Prostate gland (tissue), 2 donors: ENCODE results near the gene COL4A2. TPM values are rescaled to one million over a fixed set of nuclear protein-coding genes. Genes with fewer than 3 reads are reported as not detected.

ENCODE experiments used
- DNase-seq: peaks from one replicate; pipeline ENCODE4 v3.0.0-alpha.2; 2019; ENCODE audit warnings: low spot score
- H3K27ac ChIP-seq, 2 donors: fragments of 200-600 bp; sonication (generic); 2 replicates each; pipeline ENCODE4 v1.5.1; 2017 to 2019
- H3K27me3 ChIP-seq: fragments of 200-600 bp; sonication (generic); replicated peaks from 2 replicates; pipeline ENCODE4 v1.5.1; 2019; ENCODE audit not compliant: insufficient read depth
- H3K36me3 ChIP-seq, 2 donors: fragments of 200-600 bp; sonication (generic); 1 replicate in 1 of 2; 2 replicates in 1 of 2; pipeline versions ENCODE4 v1.5.1 to v1.8.1; 2017 to 2019
- H3K4me1 ChIP-seq: fragments of 200-600 bp; sonication (generic); replicated peaks from 2 replicates; pipeline ENCODE4 v1.5.1; 2019
- H3K4me3 ChIP-seq, 2 donors: fragments of 200-600 bp; sonication (generic); 2 replicates each; pipeline ENCODE4 v1.5.1; 2017 to 2019
- H3K9me3 ChIP-seq: fragments of 200-600 bp; sonication (generic); 2 replicates; pipeline ENCODE4 v1.5.1; 2017
- CTCF ChIP-seq, 4 experiments: fragments of 200-600 bp in 2 of 4; fragments of 450-650 bp in 2 of 4; sonication (generic) in 2 of 4; IDR thresholded peaks; 1 replicate in 3 of 4; 2 replicates in 1 of 4; pipeline ENCODE4 v1.5.1; 2016 to 2019; ENCODE audit warnings: antibody characterized with exemption in 4 of 4, mild to moderate bottlenecking in 2 of 4, moderate library complexity in 2 of 4
- POLR2A ChIP-seq: fragments of 450-650 bp; IDR thresholded peaks from one replicate; pipeline ENCODE4 v1.6.1; 2016; ENCODE audit warnings: antibody characterized with exemption, mild to moderate bottlenecking
- POLR2AphosphoS5 ChIP-seq: sonication (generic); formaldehyde crosslinking; IDR thresholded peaks from one replicate; pipeline ENCODE4 v1.6.1; 2017; ENCODE audit warnings: antibody characterized with exemption
- WGBS: methylation state at CpG from one replicate; pipeline ENCODE4 v1.1.5; 2018; 5-methylcytosine and 5-hydroxymethylcytosine counted together
- intact Hi-C: fragments of 100-400 bp; cut with DNase I; formaldehyde crosslinking; loops from one replicate; pipeline ENCODE4 v1.14.2; 2022
- total RNA-seq, 2 donors: library from RNA; depleted of rRNA; stranded (reverse); fragments of >200 nt; gene quantifications; one replicate each; pipeline ENCODE4 v1.1.0, GENCODE V29; 2016

The COL4A2 gene
- total RNA-seq, 2 donors from 2014 or later: 82.8 to 193 TPM

- WGBS: 92% methylated on average over 10 of the region's 10 CpGs
- no peak for DNase-seq
- intact Hi-C loops: no loop called here
- Histone ChIP-seq H3K27ac (no peak overlapping the region), H3K36me3 (peaks cover 5 to 13% of the 10 kb centered on the region in 2 donors), H3K4me1 (no peaks in the 10 kb centered on the region), H3K27me3 (no peaks in the 10 kb centered on the region), H3K9me3 (no peaks in the 10 kb centered on the region), H3K4me3 (no peak overlapping the region)
- TF ChIP-seq POLR2A: no peak
- no peak for TF ChIP-seq CTCF (IDR thresholded peaks at IDR 0.05)
- no peak for TF ChIP-seq POLR2AphosphoS5
Observed at GRCh38 chr13:110498765-110499164, 191.7 kb downstream of the COL4A2 start.

DNA sequence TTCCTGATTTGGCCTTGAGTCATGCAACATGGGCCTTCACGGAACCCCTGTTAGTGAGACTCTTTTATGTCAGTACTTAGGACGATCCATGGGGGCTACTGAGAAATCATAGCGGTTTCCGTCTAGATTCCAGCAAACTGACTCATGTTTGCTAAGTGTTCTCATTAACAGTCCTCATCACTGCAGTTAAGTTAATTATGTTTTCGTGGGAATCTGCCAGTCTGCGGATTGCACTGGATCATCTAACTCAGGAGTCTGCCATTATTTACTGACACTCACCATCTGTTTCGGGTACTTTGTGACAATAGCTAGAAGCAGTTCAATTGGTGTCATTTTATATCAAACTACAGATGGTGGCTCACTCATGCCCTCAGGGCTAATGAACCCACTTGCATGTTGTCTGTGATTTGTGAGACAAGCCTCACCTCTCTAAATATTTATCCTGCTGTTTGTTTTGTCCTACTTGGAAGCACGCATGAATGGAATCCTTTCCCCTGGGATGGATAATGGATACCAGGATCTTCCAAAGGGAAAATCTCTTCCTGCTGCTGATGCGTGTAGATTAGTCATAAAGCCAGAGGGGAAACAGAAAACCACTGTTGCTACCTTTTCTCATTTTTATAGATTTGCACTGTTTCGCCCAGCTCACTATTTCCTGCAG, 192.7 kb downstream of the COL4A2 start:
- Histone ChIP-seq H3K4me1 (no peaks in the 10 kb centered on the region), H3K27me3 (no peaks in the 10 kb centered on the region), H3K27ac (no peak overlapping the region), H3K9me3 (no peaks in the 10 kb centered on the region), H3K36me3 (peaks cover 5 to 13% of the 10 kb centered on the region in 2 donors), H3K4me3 (no peak overlapping the region)
- DNase-seq: no peak
- TF ChIP-seq POLR2A: no peak
- TF ChIP-seq CTCF (IDR thresholded peaks at IDR 0.05): no peak
- TF ChIP-seq POLR2AphosphoS5: no peak
- 76% methylated on average over 10 of the region's 10 CpGs for WGBS
- intact Hi-C loops: no loop called here

GRCh38 chr13:110500341-110500740, 193.3 kb downstream of the COL4A2 start:
- H3K4me1 ChIP-seq: no peaks in the 10 kb centered on the region
- 91% methylated on average over 3 of the region's 3 CpGs for WGBS
- no peak overlapping the region for H3K4me3 ChIP-seq
- no peaks in the 10 kb centered on the region for H3K27me3 ChIP-seq
- TF ChIP-seq POLR2AphosphoS5: no peak
- TF ChIP-seq POLR2A: no peak
- no peak for TF ChIP-seq CTCF (IDR thresholded peaks at IDR 0.05)
- peaks cover 2 to 9% of the 10 kb centered on the region in 2 donors for H3K36me3 ChIP-seq
- no peaks in the 10 kb centered on the region for H3K9me3 ChIP-seq
- intact Hi-C loops: no loop called here
- H3K27ac ChIP-seq: no peak overlapping the region
- no peak for DNase-seq

DNA sequence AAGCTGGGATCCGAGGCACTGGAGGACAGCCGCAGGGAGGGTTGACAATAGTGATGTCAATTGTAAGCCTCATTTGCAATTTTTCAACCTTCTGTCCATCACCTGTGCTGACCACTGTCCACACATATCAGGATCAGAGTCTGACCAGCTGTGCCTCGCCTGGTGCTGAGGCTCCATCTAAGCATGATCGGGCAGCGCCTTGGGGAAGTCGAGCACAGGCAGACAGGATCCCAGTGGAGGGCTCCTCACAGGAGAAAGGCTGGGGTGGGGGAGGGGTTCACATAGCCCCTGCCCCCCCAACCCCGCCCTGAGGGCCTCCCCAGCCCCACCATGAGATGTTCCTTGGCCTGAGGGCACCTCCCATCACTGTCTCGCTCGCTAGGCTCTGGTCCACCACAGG, 194.1 kb downstream of the COL4A2 start:
- Histone ChIP-seq H3K4me3 (no peak overlapping the region), H3K9me3 (no peaks in the 10 kb centered on the region), H3K4me1 (no peaks in the 10 kb centered on the region), H3K27ac (no peak overlapping the region), H3K36me3 (peaks cover 0 to under 1% of the 10 kb centered on the region in 2 donors), H3K27me3 (no peaks in the 10 kb centered on the region)
- intact Hi-C loops: no loop called here
- TF ChIP-seq POLR2A (no peak), POLR2AphosphoS5 (no peak), CTCF (IDR thresholded peaks at IDR 0.05) (no peak)
- WGBS: 95% methylated on average over 9 of the region's 9 CpGs
- DNase-seq: no peak
